ENCODE data around the gene LBHD2. TPM values are rescaled to one million over a fixed set of nuclear protein-coding genes. Genes with fewer than 3 reads are reported as not detected.

The LBHD2 gene
- total and polyA plus RNA-seq, 10 of the 15 experiments (the other 5 are each of a cell fraction or from before 2014, with no cell fraction given), result not detected

DNA sequence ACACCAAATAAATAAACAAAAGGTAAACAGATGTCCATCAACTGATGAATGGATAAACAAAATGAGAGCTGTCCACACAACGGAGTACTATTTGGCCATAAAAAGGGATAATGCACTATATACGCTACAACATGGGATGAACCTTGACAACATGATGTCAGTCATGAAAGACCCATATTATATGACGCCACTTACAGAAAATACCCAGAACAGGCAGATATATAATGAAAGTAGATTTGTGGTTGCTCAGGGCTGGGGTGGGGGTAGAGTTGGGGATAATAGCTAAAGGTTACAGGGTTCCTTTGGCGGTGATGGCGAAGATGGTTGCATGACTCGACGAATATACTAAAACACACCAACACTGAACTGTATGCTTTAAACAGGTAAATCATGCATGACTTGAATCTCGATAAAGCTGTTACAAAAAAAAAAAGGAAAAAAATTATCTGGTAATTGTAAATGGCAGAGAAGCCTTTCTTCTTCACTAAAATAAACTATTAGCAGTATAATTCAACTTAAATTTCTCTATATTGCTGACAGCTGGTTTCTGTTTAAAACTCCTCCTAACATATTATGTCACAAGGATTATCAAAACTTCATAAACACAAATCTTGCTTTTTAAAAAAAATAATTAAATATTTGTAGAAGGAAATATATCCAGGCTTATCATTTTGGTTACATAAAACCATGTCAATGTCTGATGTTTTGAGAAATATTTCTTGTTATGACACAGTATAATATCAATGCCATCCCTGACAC is 40.6 kb upstream of the LBHD2 start (continued):
- TF ChIP-seq, protein P1, sequence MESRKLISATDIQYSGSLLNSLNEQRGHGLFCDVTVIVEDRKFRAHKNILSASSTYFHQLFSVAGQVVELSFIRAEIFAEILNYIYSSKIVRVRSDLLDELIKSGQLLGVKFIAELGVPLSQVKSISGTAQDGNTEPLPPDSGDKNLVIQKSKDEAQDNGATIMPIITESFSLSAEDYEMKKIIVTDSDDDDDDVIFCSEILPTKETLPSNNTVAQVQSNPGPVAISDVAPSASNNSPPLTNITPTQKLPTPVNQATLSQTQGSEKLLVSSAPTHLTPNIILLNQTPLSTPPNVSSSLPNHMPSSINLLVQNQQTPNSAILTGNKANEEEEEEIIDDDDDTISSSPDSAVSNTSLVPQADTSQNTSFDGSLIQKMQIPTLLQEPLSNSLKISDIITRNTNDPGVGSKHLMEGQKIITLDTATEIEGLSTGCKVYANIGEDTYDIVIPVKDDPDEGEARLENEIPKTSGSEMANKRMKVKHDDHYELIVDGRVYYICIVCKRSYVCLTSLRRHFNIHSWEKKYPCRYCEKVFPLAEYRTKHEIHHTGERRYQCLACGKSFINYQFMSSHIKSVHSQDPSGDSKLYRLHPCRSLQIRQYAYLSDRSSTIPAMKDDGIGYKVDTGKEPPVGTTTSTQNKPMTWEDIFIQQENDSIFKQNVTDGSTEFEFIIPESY (IDR thresholded peaks at IDR 0.05), result peak; percentile 50; the same call in 1 of the 2 replicates
- TF ChIP-seq, protein P2, sequence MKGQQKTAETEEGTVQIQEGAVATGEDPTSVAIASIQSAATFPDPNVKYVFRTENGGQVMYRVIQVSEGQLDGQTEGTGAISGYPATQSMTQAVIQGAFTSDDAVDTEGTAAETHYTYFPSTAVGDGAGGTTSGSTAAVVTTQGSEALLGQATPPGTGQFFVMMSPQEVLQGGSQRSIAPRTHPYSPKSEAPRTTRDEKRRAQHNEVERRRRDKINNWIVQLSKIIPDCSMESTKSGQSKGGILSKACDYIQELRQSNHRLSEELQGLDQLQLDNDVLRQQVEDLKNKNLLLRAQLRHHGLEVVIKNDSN (IDR thresholded peaks at IDR 0.05; ENCODE audit: borderline replicate concordance, extremely low read length, insufficient read depth, low read depth, low read length), result no peak
- TF ChIP-seq RB1 (IDR thresholded peaks at IDR 0.05; ENCODE audit: borderline replicate concordance) (no peak), GABPA (IDR thresholded peaks at IDR 0.05; ENCODE audit: low read depth) (no peak)

DNA sequence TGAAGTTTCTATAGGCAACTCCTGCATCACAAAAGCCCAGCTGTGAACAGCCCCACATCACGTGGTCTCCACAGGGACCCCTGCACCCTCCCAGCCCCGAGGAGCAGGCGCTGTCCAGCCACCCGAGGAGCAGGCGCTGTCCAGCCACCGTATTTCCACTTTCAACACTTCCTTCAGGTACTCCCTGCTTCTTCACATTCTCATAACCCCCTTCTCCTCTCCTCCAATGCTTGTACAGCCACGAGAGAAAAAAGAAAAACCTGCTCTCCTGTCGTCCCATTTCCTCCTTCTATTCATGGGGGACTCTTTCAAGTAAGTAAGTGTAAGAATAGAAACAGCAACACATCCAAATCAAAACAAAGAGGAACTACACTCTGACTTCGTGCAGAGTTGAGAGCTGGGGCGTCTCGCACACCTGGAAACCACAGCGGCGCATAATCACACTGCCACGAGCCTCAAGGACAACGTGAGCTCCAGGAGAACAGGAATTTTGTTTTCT is 38.6 kb upstream of the LBHD2 start:
- Histone ChIP-seq H4K20me1 (ENCODE audit: control insufficient read depth, insufficient read depth) (no peaks in the 10 kb centered on the region), H3K4me3 (peak overlapping the region; percentile 57), H3K27ac (ENCODE audit: control insufficient read depth, insufficient read depth) (no peak overlapping the region; the same call in 1 of the 2 replicates), H3K4me2 (ENCODE audit: control insufficient read depth, insufficient read depth) (peak overlapping the region; percentile 68), H3K79me2 (ENCODE audit: control insufficient read depth, insufficient read depth, low read length) (peaks cover 42% of the 10 kb centered on the region), H3K9me3 (replicated peaks; ENCODE audit: control insufficient read depth, insufficient read depth, low read length) (peaks cover 12% of the 10 kb centered on the region; the same call in 2 of the 3 replicates), H3K27me3 (replicated peaks in 1 of 2; ENCODE audit: control insufficient read depth in 2 of 2, insufficient read depth in 2 of 2, low read length in 1 of 2) (no peaks in the 10 kb centered on the region), H3K36me3 (ENCODE audit: control insufficient read depth in 2 of 2, insufficient read depth in 2 of 2, low read length in 1 of 2) (peaks cover 3 to 4% of the 10 kb centered on the region in 2 experiments; a peak in 3 of 4 replicates), H3K4me1 (ENCODE audit: control insufficient read depth, insufficient read depth, low read length) (peaks cover 26% of the 10 kb centered on the region), H3K9ac (ENCODE audit: control insufficient read depth, insufficient read depth, low read length) (no peak overlapping the region), H2AFZ (ENCODE audit: control insufficient read depth, low read depth, low read length) (no peak overlapping the region)
- RAD21 ChIA-PET (ENCODE audit: unreplicated experiment), result no interaction called here
- no TSS peak for BruUV-seq (replicated peaks)
- WGBS (ENCODE audit: insufficient coverage, insufficient replicate concordance, low lambda C conversion rate, missing lambda C conversion rate), result 1% methylated on average over 15 of the region's 15 CpGs
- SMC1A ChIA-PET (ENCODE audit: uncharacterized antibody, unreplicated experiment), result interaction anchor here (1.0 to 1.1 kb wide), 2 partner anchors 13 to 29 kb away, joined by 3 read pairs; no protein-coding TSS in a partner anchor
- DNase-seq (ENCODE audit: low read depth, low spot score) (peak; percentile 25), ATAC-seq (peak; percentile 85), FAIRE-seq (peak; percentile 56)
- POLR2A ChIA-PET, result no interaction called here
- in situ Hi-C loops (cut with MboI) (no loop called here), intact Hi-C loops (cut with micrococcal nuclease; ENCODE audit: unreplicated experiment) (no loop called here)
- CTCF ChIA-PET, result interaction anchor here (2.2 kb wide), 1 partner anchor 8 kb away, joined by 8 read pairs; no protein-coding TSS in a partner anchor
- TF ChIP-seq ZNF217 (IDR thresholded peaks at IDR 0.05), result no peak
- TF ChIP-seq BACH1 (IDR thresholded peaks at IDR 0.05; ENCODE audit: borderline replicate concordance), result no peak
- TF ChIP-seq, protein P3, sequence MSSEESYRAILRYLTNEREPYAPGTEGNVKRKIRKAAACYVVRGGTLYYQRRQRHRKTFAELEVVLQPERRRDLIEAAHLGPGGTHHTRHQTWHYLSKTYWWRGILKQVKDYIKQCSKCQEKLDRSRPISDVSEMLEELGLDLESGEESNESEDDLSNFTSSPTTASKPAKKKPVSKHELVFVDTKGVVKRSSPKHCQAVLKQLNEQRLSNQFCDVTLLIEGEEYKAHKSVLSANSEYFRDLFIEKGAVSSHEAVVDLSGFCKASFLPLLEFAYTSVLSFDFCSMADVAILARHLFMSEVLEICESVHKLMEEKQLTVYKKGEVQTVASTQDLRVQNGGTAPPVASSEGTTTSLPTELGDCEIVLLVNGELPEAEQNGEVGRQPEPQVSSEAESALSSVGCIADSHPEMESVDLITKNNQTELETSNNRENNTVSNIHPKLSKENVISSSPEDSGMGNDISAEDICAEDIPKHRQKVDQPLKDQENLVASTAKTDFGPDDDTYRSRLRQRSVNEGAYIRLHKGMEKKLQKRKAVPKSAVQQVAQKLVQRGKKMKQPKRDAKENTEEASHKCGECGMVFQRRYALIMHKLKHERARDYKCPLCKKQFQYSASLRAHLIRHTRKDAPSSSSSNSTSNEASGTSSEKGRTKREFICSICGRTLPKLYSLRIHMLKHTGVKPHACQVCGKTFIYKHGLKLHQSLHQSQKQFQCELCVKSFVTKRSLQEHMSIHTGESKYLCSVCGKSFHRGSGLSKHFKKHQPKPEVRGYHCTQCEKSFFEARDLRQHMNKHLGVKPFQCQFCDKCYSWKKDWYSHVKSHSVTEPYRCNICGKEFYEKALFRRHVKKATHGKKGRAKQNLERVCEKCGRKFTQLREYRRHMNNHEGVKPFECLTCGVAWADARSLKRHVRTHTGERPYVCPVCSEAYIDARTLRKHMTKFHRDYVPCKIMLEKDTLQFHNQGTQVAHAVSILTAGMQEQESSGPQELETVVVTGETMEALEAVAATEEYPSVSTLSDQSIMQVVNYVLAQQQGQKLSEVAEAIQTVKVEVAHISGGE (CRISPR knock-in tag; IDR thresholded peaks at IDR 0.05), result no peak
- no peak for TF ChIP-seq ZNF622 (IDR thresholded peaks at IDR 0.05)
- TF ChIP-seq, protein P4, sequence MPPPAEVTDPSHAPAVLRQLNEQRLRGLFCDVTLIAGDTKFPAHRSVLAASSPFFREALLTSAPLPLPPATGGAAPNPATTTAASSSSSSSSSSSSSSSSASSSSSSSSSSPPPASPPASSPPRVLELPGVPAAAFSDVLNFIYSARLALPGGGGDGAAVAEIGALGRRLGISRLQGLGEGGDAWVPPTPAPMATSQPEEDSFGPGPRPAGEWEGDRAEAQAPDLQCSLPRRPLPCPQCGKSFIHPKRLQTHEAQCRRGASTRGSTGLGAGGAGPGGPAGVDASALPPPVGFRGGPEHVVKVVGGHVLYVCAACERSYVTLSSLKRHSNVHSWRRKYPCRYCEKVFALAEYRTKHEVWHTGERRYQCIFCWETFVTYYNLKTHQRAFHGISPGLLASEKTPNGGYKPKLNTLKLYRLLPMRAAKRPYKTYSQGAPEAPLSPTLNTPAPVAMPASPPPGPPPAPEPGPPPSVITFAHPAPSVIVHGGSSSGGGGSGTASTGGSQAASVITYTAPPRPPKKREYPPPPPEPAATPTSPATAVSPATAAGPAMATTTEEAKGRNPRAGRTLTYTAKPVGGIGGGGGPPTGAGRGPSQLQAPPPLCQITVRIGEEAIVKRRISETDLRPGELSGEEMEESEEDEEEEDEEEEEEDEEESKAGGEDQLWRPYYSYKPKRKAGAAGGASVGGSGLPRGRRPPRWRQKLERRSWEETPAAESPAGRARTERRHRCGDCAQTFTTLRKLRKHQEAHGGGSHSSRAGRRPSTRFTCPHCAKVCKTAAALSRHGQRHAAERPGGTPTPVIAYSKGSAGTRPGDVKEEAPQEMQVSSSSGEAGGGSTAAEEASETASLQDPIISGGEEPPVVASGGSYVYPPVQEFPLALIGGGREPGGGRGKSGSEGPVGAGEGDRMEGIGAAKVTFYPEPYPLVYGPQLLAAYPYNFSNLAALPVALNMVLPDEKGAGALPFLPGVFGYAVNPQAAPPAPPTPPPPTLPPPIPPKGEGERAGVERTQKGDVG (CRISPR knock-in tag; IDR thresholded peaks at IDR 0.05), result no peak
